T-helper 22 cell (primary cell): ENCODE data around the gene ALG10B.
"Not testable (repeated sequence)": the region's sequence is repeated elsewhere in the genome, so short reads cannot be mapped to it uniquely, and the experiment has no call there.

Experiments used
- DNase-seq: peaks from one replicate; pipeline ENCODE4 v3.0.0-alpha.2; 2020; ENCODE audit warnings: low read depth

ALG10B gene

GRCh38 chr12:38316391-38317129 is at the start of gene ALG10B:
Gene ALG10B, plus strand, starts transcription at chr12:38316774. Its CDS starts 120 bp downstream, at chr12:38316894.
- peak; percentile 85 for DNase-seq

- no peak for DNase-seq
Measured at GRCh38 chr12:38268612-38269011, 48.0 kb upstream of the ALG10B start.

- no peak for DNase-seq
Measured at GRCh38 chr12:38269897-38270296, 46.7 kb upstream of the ALG10B start.

GRCh38 chr12:38279756-38280155 is 36.8 kb upstream of the ALG10B start:
- DNase-seq, result no peak

GRCh38 chr12:38282886-38283285 is 33.7 kb upstream of the ALG10B start:
- DNase-seq, result no peak

GRCh38 chr12:38289396-38289795 is 27.2 kb upstream of the ALG10B start:
- no peak for DNase-seq

- no peak for DNase-seq
Measured at GRCh38 chr12:38291160-38291559, 25.4 kb upstream of the ALG10B start.

- DNase-seq, result not testable (repeated sequence)
Measured at GRCh38 chr12:38302972-38303371, 13.6 kb upstream of the ALG10B start.

GRCh38 chr12:38321966-38322365 is 5.4 kb downstream of the ALG10B start:
- not testable (repeated sequence) for DNase-seq

GRCh38 chr12:38324912-38325311 is 8.3 kb downstream of the ALG10B start:
- no peak for DNase-seq

GRCh38 chr12:38327356-38327755 is 10.8 kb downstream of the ALG10B start:
- no peak for DNase-seq

GRCh38 chr12:38328306-38328895 is 11.8 kb downstream of the ALG10B start:
- DNase-seq, result no peak

- not testable (repeated sequence) for DNase-seq
Measured at GRCh38 chr12:38330414-38330813, 13.8 kb downstream of the ALG10B start.

GRCh38 chr12:38332814-38333213 is 16.2 kb downstream of the ALG10B start:
- DNase-seq, result no peak

- no peak for DNase-seq
Measured at GRCh38 chr12:38342444-38342843, 25.9 kb downstream of the ALG10B start.

GRCh38 chr12:38343256-38343655 is 26.7 kb downstream of the ALG10B start:
- not testable (repeated sequence) for DNase-seq

GRCh38 chr12:38343916-38344315 is 27.3 kb downstream of the ALG10B start:
- DNase-seq, result not testable (repeated sequence)

- no peak for DNase-seq
Measured at GRCh38 chr12:38350342-38351174, 34.0 kb downstream of the ALG10B start.

- not testable (repeated sequence) for DNase-seq
Measured at GRCh38 chr12:38351175-38351508, 34.6 kb downstream of the ALG10B start.

- no peak for DNase-seq
Measured at GRCh38 chr12:38367506-38367905, 50.9 kb downstream of the ALG10B start.

- no peak for DNase-seq
Measured at GRCh38 chr12:38370311-38370710, 53.7 kb downstream of the ALG10B start.

GRCh38 chr12:38373784-38374183 is 57.2 kb downstream of the ALG10B start:
- no peak for DNase-seq

GRCh38 chr12:38374751-38375150 is 58.2 kb downstream of the ALG10B start:
- no peak for DNase-seq
